Right lobe of liver (tissue), 4 donors: ENCODE results near the gene B9D1.

Source experiments
- POLR2A ChIP-seq: fragments of 450-650 bp; IDR thresholded peaks from one replicate; pipeline ENCODE4 v1.6.1; 2017; ENCODE audit warnings: antibody characterized with exemption, mild to moderate bottlenecking
- TF ChIP-seq, protein P1 (sequence below), 4 donors: fragments of 200-600 bp in 3 of 4; fragments of 450-650 bp in 1 of 4; IDR thresholded peaks; one replicate each; pipeline versions ENCODE4 v1.5.1 to v1.8.0; 2016 to 2022; ENCODE audit warnings: antibody characterized with exemption in 4 of 4, mild to moderate bottlenecking in 2 of 4
- donor health status: DM: no; HTN: no; CAD: no.
- donor health status: DM: no; HTN: no; CAD: no.
- donor health status: DM: no; HTN: yes; CAD: no.

DNA sequence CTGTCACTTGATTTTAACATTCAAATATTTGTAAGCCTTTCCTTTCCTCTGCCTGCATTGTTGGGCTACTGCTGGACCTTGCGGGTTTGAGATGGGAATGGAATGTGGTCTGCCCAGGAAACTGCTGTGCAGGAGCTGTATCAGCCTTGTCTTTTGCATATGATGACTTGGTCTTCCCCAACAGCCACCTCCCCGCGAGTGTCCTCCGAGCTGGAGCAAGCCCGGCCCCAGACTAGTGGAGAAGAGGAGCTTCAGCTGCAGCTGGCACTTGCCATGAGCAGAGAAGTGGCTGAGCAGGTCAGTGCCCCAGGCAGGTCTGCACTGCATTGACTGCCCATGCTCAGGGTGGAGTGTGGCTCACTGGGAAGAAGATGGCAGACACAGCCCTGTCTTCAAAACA is 52.8 kb downstream of the B9D1 start:
- TF ChIP-seq POLR2A = no peak
- TF ChIP-seq, protein P1, sequence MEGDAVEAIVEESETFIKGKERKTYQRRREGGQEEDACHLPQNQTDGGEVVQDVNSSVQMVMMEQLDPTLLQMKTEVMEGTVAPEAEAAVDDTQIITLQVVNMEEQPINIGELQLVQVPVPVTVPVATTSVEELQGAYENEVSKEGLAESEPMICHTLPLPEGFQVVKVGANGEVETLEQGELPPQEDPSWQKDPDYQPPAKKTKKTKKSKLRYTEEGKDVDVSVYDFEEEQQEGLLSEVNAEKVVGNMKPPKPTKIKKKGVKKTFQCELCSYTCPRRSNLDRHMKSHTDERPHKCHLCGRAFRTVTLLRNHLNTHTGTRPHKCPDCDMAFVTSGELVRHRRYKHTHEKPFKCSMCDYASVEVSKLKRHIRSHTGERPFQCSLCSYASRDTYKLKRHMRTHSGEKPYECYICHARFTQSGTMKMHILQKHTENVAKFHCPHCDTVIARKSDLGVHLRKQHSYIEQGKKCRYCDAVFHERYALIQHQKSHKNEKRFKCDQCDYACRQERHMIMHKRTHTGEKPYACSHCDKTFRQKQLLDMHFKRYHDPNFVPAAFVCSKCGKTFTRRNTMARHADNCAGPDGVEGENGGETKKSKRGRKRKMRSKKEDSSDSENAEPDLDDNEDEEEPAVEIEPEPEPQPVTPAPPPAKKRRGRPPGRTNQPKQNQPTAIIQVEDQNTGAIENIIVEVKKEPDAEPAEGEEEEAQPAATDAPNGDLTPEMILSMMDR (IDR thresholded peaks at IDR 0.05) = no peak
